Colonic mucosa (tissue), 4 donors: ENCODE measurements around the gene BEND2. TPM values are rescaled to one million over a fixed set of nuclear protein-coding genes. Genes with fewer than 3 reads are reported as not detected.

ENCODE experiments used
- DNase-seq: peaks from one replicate; pipeline ENCODE4 v3.0.0-alpha.2; 2020
- H3K27ac ChIP-seq: fragments of 200-600 bp; one replicate; pipeline ENCODE4 v1.8.0; 2021
- H3K27me3 ChIP-seq: fragments of 200-600 bp; one replicate; pipeline ENCODE4 v1.8.0; 2021
- H3K36me3 ChIP-seq: fragments of 200-600 bp; one replicate; pipeline ENCODE4 v1.8.0; 2021
- H3K4me1 ChIP-seq: fragments of 200-600 bp; one replicate; pipeline ENCODE4 v1.8.0; 2021; ENCODE audit warnings: mild to moderate bottlenecking
- H3K4me3 ChIP-seq: fragments of 200-600 bp; one replicate; pipeline ENCODE4 v1.8.0; 2021
- H3K9ac ChIP-seq, 2 donors: one replicate each; pipeline ENCODE4 v1.7.0; 2013; ENCODE audit warnings: control low read depth in 2 of 2, low read depth in 2 of 2, low read length in 2 of 2
- H3K9me3 ChIP-seq: fragments of 200-600 bp; one replicate; pipeline ENCODE4 v1.8.0; 2021
- CTCF ChIP-seq: fragments of 200-600 bp; IDR thresholded peaks from one replicate; pipeline ENCODE4 v1.8.0; 2022; ENCODE audit warnings: antibody characterized with exemption, mild to moderate bottlenecking
- intact Hi-C: fragments of 100-400 bp; cut with DNase I; formaldehyde crosslinking; loops from one replicate; pipeline ENCODE4 v1.14.1; 2022
- total RNA-seq, 2 donors: library from RNA; stranded (reverse); fragmentation: NEBNext Ultra II Directional in 1 of 2; extraction: Animal tissue kit (Norgen Biotek cat#: 25700) in 1 of 2; gene quantifications; one replicate each; pipeline ENCODE4 v1.2.1, GENCODE V29; 2021
- donor health status: healthy.
- donor health status: DM: no; HTN: no; CAD: no.
- donor health status: DM: no; HTN: no; CAD: no.

BEND2 gene
- total RNA-seq, 2 donors from 2014 or later = not detected

GRCh38 chrX:18146009-18146408 lies 74.7 kb downstream of the BEND2 start:
- TF ChIP-seq CTCF = no peak
- H3K9ac ChIP-seq = no peak overlapping the region

GRCh38 chrX:18136816-18137215 lies 83.9 kb downstream of the BEND2 start:
- H3K27me3 ChIP-seq = no peaks in the 10 kb centered on the region
- no peaks in the 10 kb centered on the region for H3K9me3 ChIP-seq
- TF ChIP-seq CTCF = no peak
- no peaks in the 10 kb centered on the region for H3K4me1 ChIP-seq
- H3K27ac ChIP-seq = no peak overlapping the region
- intact Hi-C loops = no loop called here
- H3K9ac ChIP-seq = no peak overlapping the region
- H3K4me3 ChIP-seq = no peak overlapping the region
- H3K36me3 ChIP-seq = no peaks in the 10 kb centered on the region
- DNase-seq = no peak

More at GRCh38 chrX:18146009-18146408, 74.7 kb downstream of the BEND2 start:
- no peak overlapping the region for H3K27ac ChIP-seq
- H3K4me1 ChIP-seq = no peaks in the 10 kb centered on the region
- H3K27me3 ChIP-seq = no peaks in the 10 kb centered on the region
- DNase-seq = no peak
- no peaks in the 10 kb centered on the region for H3K36me3 ChIP-seq
- intact Hi-C loops = no loop called here
- H3K4me3 ChIP-seq = no peak overlapping the region
- H3K9me3 ChIP-seq = no peaks in the 10 kb centered on the region

- intact Hi-C loops = no loop called here
- Histone ChIP-seq H3K4me3 (no peak overlapping the region), H3K27me3 (no peaks in the 10 kb centered on the region), H3K9ac (no peak overlapping the region), H3K36me3 (no peaks in the 10 kb centered on the region), H3K27ac (no peak overlapping the region), H3K4me1 (no peaks in the 10 kb centered on the region), H3K9me3 (no peaks in the 10 kb centered on the region)
- DNase-seq = no peak
- TF ChIP-seq CTCF = no peak
These were observed 87.1 kb downstream of the BEND2 start for GRCh38 chrX:18133605-18134004.

GRCh38 chrX:18129690-18130089 lies 91.0 kb downstream of the BEND2 start:
- Histone ChIP-seq H3K4me3 (no peak overlapping the region), H3K4me1 (no peaks in the 10 kb centered on the region), H3K27ac (no peak overlapping the region), H3K27me3 (no peaks in the 10 kb centered on the region), H3K9ac (no peak overlapping the region), H3K9me3 (no peaks in the 10 kb centered on the region), H3K36me3 (no peaks in the 10 kb centered on the region)
- no peak for TF ChIP-seq CTCF
- DNase-seq = no peak
- intact Hi-C loops = no loop called here

GRCh38 chrX:18126971-18127370 lies 93.7 kb downstream of the BEND2 start:
- DNase-seq = no peak
- intact Hi-C loops = no loop called here

More at GRCh38 chrX:18126971-18127370, 93.7 kb downstream of the BEND2 start:
- no peaks in the 10 kb centered on the region for H3K9me3 ChIP-seq
- H3K9ac ChIP-seq = no peak overlapping the region
- no peak for TF ChIP-seq CTCF
- no peaks in the 10 kb centered on the region for H3K27me3 ChIP-seq
- no peak overlapping the region for H3K27ac ChIP-seq
- H3K4me3 ChIP-seq = no peak overlapping the region
- no peaks in the 10 kb centered on the region for H3K4me1 ChIP-seq
- H3K36me3 ChIP-seq = no peaks in the 10 kb centered on the region
